NCI-H146 (cell line): ENCODE results near the gene DPAGT1.
A peak's percentile ranks its signal among the peaks of the same experiment; 100 is the strongest.
"Not testable (repeated sequence)": the region's sequence is repeated elsewhere in the genome, so short reads cannot be mapped to it uniquely, and the experiment has no call there.

Experiments
- DNase-seq: peaks from one replicate; lab custom pipeline; 2025; lab: John Stamatoyannopoulos, UW

Gene DPAGT1

DNA sequence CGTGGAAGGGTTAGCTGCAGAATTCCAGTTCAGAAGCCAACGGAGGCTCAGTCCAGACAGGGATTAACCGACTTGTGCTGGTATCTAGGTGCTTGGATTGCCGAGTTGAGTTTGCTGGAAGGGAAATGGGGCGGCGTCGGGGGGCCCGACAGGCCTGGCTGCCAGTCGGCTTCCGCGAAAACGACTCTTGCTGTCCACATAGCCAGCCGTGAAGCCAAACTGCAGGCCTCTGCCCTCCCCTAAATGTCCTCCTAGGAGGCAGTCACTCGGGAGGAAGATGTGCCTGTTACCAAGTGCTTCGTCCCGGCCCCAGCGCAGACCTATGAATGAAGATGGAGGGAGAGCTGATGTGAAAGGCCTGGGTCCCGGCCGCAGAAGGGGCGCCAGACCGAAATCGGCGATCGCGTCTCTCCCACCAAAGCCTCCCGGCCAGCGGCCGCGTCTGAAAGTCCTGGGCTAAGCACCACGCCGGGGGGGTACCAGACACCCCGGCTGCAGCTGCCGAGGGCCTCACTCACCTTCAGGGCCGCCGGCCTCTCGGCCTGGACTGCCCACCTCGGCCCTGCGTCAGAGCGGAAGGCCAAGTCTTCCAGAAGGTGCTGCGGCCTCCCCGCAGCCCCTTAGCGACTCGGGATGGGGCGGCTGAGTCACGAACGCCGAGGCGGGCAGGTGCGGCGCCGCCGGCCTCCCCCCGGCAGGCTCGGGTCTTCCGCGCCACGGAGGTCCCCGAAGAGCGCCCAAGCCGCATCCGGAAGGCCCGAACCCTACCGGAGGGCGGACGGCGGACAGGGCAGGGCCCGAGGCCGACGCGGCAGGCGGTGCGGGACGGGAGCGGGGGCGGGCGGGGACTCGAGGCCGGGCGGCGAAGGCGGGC is 7.5 kb downstream of the DPAGT1 start:
- DNase-seq = peak; percentile 66

DNA sequence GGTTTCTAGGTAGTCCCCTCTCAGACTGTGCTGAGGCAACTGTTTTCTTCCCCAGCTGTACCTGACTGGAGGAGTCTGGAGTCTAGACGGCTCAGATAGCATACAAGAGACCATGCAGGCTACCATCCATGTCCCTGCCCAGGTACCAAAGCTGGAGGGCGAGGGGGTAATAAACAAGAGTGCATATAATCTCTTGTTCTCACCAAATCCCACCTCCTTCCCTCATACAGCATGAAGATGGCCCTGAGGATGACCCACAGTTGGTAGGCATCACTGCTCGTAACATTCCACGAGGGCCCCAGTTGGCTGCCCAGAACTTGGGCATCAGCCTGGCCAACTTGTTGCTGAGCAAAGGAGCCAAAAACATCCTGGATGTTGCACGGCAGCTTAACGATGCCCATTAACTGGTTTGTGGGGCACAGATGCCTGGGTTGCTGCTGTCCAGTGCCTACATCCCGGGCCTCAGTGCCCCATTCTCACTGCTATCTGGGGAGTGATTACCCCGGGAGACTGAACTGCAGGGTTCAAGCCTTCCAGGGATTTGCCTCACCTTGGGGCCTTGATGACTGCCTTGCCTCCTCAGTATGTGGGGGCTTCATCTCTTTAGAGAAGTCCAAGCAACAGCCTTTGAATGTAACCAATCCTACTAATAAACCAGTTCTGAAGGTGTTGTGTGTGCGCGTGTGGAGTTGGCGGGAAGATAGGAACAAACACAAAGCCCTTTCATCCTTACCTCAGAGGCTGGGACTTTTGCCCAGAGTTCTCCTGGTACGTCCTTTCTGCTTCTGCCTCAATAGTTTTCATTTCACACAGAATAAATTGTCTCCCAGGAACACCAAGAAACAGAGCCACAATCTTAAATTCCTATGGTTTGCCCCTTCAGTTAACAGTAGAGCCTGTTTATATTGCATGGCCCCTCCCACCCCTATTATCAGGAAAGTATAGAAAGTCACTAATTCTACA is 8.5 kb downstream of the DPAGT1 start:
- DNase-seq = peak; percentile 21

DNA sequence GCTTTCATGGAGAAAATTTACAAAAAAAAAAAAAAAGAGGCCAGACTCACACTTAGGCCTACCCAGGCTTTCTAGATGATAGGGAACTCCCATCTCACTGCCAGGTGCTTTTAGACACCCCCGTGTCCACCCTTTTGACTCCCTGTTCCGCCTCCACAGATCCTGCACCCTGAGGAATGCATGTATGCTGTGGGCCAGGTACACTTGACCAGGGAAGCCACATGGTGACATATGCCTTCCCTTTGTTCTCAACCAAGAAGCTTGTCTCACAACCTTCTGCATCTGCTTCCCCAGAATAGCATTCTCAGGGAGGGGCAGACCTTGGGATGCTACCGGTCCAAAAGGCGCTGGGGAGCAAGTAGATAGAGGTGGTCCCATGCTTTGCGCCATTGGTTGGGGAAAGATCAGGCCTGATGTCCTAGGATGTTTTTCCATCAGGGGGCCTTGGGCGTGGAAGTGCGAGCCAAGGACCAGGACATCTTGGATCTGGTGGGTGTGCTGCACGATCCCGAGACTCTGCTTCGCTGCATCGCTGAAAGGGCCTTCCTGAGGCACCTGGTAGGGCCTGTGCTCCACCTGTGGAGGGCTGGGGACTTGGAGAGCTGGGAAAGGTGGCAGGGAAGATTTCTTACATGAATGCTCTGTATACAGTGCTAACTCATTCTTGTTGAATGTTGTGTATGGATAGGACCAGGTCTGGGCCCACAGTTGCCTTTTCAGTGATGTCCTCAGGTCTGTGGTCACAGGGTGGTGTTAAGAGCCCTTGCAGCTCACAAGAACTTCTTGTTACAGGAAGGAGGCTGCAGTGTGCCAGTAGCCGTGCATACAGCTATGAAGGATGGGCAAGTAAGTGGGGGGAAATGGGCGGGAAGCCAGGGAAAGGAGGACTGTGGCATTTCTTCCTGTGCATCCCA is 9.4 kb downstream of the DPAGT1 start:
- DNase-seq = no peak

DNA sequence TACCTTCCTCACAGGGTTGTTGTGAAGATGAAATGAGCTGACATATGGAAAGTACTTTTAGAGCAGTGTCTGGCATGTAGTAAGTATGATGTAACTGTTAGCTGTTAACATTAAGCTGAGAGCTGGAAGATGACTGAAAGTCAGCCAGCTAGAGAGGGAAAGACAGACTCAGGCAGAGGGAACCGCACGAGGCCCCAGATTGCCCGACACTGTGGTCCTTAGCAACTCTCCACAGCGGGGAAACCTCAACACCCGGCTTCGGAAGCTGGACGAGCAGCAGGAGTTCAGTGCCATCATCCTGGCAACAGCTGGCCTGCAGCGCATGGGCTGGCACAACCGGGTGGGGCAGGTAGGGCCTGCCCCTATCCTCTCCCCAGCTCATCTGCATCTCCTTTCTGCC is 10.5 kb downstream of the DPAGT1 start:
- DNase-seq = no peak

DNA sequence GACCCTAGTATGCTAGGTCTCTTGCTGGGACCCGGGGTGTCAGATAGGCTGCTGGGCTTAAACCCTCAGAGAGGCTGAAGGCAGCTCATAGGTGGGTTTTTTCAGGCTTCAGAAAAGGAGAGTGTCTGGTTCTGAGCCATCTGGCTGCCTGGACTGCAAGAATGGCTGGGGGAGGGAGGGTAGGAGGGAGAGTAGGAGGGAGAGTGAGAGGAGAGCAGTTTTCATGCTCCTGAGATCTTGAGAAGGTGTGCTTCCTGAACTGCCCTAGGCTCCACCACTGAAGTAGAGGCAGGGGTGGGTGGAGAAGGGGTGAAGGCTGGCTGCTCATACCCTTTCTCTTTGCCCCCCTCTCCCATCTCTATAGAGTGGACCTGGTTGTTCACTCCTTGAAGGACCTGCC is 12.3 kb downstream of the DPAGT1 start:
- DNase-seq = no peak

DNA sequence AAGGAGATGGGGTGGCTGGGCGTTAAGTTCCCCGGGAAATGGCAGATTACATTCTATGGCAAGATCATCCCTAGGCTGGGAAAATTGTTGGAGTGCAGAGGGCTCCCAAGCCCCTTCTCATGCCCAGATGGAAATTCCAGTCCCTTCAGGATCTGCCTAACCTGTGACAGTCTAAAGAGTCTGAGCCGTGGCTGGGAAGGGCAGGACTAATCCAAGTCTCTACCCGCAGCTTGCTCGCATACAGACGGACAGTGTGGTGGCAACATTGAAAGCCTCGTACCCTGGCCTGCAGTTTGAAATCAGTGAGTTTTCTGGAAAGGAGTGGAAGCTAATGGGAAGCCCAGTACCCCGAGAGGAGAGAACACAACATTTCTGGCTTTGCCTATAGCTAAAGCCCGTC is 13.2 kb downstream of the DPAGT1 start:
- DNase-seq = no peak

DNA sequence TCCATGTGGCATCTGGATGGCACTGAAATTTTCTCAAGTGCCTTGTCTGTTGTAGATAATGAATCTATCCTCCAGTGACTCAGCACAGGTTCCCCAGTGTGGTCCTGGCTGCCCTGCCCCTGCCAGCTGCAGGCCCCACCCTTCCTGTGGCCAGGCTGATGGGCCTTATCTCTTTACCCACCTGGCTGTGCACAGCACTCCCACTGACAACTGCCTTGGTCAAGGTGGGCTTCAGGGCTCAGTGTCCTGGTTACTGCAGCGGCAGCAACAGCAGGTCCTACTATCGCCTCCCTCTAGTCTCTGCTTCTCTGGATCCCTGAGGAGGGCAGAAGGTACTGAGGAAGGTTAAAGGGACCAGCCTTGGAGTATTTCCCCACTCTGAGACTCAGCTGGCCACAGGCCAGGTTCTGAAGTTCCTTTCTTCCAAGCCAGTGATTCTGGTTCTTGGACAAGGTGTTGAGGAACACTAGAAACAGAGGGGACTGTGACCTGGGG is 13.9 kb downstream of the DPAGT1 start:
- DNase-seq = no peak

DNA sequence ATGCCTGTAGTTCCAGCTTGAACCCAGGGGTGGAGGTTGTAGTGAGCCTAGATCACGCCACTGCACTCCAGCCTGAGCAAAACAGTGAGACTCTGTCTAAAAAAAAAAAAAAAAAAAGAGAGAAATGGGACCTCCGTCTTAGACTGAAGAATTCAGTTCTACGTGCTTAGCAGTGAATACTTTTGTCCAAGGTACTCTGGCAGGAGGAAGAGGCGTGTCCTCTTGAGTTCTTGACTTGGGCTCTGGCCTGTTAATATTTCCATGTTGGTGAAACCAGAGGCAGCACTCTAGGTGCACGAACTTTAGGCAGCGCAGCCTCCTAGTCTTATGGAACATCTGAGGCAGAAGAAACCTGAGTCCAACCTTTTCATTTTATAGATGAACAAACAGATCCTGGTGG is 14.5 kb downstream of the DPAGT1 start:
- DNase-seq = no peak

DNA sequence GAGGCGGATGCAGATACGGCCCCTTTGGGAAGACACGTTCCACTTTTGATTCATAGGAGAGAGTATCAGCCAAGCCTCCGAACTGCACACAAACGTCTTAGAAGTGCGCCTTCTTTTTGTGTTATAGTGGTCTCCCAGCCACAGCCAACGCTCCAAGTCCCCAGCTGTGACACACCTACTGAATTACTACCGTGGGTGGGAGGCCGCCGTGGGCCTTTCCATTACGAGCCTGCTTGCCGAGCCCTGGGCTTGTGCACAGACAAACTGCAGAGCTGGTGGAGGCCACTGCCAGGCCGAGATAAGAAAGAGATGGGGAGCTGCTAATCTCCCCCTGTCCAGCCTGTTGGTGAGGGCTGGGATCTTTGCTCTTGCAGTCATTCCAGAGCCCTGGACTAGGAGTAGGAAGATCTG is 16.2 kb downstream of the DPAGT1 start:
- no peak for DNase-seq

DNA sequence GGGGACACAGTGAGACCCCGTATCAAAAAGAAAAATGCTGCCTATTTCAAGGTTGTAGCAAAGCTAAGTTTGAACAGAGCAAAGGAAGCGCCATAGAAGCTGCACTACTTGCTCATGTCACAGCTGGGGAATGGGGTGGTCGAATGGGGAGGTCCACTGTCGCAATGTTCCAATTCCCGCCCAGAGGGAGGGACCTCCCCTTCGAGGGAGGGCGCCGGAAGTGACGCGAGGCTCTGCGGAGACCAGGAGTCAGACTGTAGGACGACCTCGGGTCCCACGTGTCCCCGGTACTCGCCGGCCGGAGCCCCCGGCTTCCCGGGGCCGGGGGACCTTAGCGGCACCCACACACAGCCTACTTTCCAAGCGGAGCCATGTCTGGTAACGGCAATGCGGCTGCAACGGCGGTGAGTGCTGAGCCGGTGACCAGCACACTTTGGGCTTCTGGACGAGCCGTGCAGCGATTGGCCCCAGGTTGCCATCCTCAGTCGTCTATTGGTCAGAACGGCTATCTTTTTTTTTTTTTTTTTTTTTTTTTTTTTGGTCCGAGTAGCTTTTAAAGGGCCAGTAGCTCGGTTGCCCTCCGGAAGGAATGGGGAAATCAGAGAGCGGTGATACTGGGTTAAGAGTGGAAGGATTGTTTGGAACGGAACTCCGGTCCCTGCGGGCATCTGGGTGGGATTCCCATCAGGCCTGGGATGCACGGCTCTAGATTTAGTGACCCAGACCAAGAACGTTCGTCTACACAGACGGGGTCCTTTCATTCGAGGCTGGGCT is 16.8 kb downstream of the DPAGT1 start, which contains the start of gene HMBS:
HMBS (plus strand) TSS at position 219 of the 774 bp plus-strand sequence; CDS start at position 372, 153 bp downstream.
- peak; percentile 94 for DNase-seq

DNA sequence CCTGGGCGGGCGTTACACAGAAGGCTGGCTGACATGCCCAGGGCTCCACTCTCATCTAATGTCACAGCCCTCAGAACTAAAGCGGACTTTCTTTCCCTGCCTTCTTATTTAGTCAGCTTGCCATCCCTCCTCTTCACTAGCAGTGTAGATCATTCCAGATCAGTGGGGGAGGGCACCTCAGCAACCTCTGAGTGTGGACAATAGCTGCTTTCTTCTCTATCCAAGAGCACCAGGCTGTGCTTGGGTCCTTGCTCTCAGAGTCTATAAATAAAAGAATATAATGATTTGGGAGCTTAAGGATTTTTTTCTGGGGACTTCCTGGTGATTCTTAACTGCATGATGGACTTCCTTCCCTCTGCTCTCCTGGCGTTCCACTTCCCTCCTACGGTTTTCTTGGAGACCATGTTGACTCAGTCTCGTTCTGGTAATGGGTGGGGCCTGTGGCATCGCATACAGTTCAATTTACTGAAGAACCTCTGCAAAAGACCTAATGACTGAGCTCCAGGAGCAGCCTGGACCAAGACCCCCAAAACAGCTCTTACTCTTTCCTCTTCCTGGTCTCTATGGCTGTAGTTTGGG is 19.9 kb downstream of the DPAGT1 start:
- DNase-seq = no peak

DNA sequence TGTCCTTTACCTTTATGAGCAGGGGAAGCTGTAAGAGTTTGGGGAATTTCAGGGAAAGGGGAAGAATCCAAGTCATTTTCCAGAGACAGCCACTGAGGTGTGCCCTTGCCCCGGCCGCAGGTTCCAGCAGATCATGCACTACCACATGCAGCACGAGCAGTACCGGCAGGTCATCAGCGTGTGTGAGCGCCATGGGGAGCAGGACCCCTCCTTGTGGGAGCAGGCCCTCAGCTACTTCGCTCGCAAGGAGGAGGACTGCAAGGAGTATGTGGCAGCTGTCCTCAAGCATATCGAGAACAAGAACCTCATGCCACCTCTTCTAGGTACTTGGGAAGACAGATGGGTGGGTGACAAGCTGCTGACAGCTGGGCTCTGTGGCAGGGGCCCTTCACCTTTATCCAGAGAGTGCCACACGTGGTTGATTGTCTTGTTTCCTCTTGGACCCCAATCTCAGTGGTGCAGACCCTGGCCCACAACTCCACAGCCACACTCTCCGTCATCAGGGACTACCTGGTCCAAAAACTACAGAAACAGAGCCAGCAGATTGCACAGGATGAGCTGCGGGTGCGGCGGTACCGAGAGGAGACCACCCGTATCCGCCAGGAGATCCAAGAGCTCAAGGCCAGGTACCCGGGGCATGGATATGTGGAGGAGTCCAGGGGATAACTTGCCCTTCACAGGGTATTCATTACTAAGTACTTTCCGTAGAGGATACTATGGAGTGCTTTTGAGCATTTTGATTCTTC is 22.8 kb downstream of the DPAGT1 start:
- DNase-seq = no peak

DNA sequence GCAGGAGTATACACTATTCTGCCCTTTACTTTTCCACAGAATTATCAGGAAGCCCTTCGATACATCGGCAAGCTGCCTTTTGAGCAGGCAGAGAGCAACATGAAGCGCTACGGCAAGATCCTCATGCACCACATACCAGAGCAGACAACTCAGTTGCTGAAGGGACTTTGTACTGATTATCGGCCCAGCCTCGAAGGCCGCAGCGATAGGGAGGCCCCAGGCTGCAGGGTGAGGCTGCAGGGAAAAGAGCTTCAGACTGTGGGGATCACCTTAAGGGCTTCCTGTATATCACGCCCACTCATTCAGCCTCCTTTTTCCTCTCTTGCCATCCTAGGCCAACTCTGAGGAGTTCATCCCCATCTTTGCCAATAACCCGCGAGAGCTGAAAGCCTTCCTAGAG is 23.8 kb downstream of the DPAGT1 start:
- no peak for DNase-seq

DNA sequence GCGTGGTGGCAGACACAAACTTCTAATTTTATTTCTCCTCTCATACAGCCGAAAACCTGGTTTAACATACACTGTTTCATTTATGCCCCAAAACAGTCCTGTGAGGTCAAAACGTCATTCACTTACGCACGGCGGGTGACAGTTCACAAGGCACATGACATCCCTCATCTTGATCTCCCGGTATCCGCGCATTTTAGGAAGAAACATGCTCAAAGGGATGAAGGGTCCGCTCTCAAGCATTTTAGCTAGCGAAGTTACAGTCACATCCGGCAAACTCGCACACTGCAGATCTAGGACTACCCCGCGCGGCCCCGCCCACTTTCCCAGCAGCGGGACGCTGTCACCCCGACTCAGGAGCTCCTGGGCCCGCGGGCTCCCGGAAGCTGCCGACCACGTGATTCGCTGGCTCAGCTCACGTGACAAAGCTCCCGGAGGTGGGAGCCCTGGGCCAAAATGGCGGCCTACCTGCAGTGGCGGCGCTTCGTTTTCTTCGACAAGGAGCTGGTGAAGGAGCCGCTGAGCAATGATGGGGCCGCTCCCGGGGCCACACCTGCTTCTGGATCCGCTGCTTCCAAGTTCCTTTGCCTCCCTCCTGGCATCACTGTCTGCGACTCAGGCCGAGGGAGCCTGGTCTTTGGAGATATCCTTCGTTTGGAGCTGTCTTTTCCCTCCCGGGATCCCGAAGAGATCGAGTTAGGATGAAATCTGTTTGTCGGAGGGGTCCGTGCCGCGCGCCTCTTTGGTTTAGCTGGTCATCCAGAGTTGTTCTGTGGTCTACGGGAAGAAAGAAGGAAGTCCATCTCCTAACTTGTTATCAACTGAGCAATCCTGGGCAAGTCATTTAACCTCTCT is 34.1 kb downstream of the DPAGT1 start, which contains the start of gene VPS11:
VPS11 (plus strand) TSS at position 448 of the 852 bp plus-strand sequence; CDS start at position 454, 6 bp downstream.
- DNase-seq = peak; percentile 93

DNA sequence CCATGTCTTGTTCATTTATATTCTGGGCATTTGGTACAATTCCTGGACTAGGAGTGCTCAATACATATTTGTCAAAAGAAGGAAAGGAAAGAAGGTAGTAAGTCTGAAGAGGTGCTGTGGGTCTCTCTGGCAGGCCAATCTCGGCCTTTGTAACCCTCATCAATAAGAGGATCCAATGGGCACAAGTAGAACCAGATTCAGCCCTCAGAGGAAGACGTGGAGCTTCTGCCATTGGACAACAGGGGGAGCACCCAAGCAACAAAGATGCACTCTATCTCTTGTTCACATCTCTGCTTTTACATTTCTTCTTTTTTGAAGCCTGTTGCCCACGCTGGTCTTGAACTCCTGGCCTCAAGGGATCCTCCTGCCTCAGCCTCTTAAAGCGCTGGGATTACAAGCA is 36.3 kb downstream of the DPAGT1 start:
- DNase-seq = no peak

DNA sequence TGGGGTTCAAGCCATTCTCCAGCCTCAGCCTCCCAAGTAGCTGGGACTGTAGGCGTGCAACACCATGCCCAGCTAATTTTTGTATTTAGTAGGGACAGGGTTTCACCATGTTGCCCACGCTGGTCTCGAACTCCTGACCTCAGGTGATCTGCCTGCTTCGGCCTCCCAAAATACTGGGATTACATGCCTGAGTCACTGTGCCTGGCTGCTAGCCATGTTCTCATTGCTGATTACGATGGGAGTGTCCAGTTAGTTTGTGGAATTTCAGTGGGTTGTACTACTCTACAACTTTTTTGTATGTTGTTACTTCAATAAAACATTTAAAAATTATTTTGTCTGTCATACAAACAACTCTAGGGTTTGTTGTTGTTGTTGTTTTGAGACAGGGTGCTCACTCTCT is 38.9 kb downstream of the DPAGT1 start:
- no peak for DNase-seq

DNA sequence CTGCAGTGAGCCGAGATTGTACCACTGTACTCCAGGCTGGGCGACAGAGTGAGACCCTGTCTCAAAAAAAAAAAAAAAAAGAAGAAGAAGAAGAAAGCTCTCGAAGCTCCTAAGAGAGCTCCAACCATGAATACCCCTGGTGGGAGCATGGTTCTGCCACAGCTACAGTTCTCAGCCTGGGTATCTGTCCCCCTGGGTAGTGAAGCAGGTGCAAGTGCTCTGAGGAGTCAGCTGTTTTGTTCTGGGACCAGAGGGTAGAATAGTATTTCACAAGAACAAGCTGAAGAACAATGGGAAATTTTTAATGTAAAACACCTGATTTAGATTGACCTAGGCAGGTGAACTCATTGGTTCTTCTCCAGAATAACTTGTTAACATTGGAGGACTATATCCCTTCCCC is 40.4 kb downstream of the DPAGT1 start:
- no peak for DNase-seq

DNA sequence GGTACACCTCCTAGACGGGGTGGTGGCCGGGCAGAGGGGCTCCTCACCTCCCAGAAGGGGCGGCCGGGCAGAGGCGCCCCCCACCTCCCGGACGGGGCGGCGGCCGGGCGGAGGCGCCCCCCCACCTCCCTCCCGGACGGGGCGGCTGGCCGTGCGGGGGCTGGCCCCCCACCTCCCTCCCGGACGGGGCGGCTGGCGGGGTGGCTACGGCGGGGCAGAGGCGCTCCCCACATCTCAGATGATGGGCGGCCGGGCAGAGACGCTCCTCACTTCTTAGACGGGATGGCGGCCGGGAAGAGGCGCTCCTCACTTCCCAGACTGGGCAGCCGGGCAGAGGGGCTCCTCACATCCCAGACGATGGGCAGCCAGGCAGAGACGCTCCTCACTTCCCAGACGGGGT is 42.5 kb downstream of the DPAGT1 start:
- DNase-seq = not testable (repeated sequence)
